ENCODE results near the gene KRTAP3-1. TPM values are rescaled to one million over a fixed set of nuclear protein-coding genes. Genes with fewer than 3 reads are reported as not detected.
"Not testable (repeated sequence)": the region's sequence is repeated elsewhere in the genome, so short reads cannot be mapped to it uniquely, and the experiment has no call there.

The KRTAP3-1 gene
- total RNA-seq, 1 donor from 2014 or later, result not detected

GRCh38 chr17:41013606-41014005 lies 4.7 kb upstream of the KRTAP3-1 start:
- no peak for DNase-seq

- DNase-seq, result no peak
Measured at GRCh38 chr17:41013181-41013580, 4.3 kb upstream of the KRTAP3-1 start.

- DNase-seq, result no peak
Measured at GRCh38 chr17:41012326-41013120, 3.6 kb upstream of the KRTAP3-1 start.

- DNase-seq, result no peak
Measured at GRCh38 chr17:41010441-41010840, 1.5 kb upstream of the KRTAP3-1 start.

GRCh38 chr17:41009936-41010335 lies 1.0 kb upstream of the KRTAP3-1 start:
- no peak for DNase-seq

- DNase-seq, result no peak
Measured at GRCh38 chr17:41009301-41009760, 403 bp upstream of the KRTAP3-1 start.

GRCh38 chr17:41004397-41004796 lies 4.5 kb downstream of the KRTAP3-1 start:
- DNase-seq, result no peak

- no peak for DNase-seq
Measured at GRCh38 chr17:41003926-41004325, 5.0 kb downstream of the KRTAP3-1 start.

- DNase-seq, result no peak
Measured at GRCh38 chr17:41002814-41003213, 6.1 kb downstream of the KRTAP3-1 start.

- no peak for DNase-seq
Measured at GRCh38 chr17:41001795-41002194, 7.1 kb downstream of the KRTAP3-1 start.

- DNase-seq, result not testable (repeated sequence)
Measured at GRCh38 chr17:40999563-40999962, 9.4 kb downstream of the KRTAP3-1 start, which contains the start of gene KRTAP3-2. KRTAP3-2 (minus strand) TSS chr17:40999906; CDS start chr17:40999853, 53 bp downstream.

GRCh38 chr17:40997361-40997760 lies 11.6 kb downstream of the KRTAP3-1 start:
- no peak for DNase-seq

GRCh38 chr17:40996829-40997228 lies 12.1 kb downstream of the KRTAP3-1 start:
- no peak for DNase-seq

- no peak for DNase-seq
Measured at GRCh38 chr17:40995116-40995515, 13.8 kb downstream of the KRTAP3-1 start.

GRCh38 chr17:40993839-40994238 lies 15.1 kb downstream of the KRTAP3-1 start, which contains the start of gene KRTAP3-3:
KRTAP3-3 (minus strand) TSS chr17:40994164; CDS start chr17:40994097, 67 bp downstream.
- no peak for DNase-seq

- DNase-seq, result no peak
Measured at GRCh38 chr17:40993084-40993483, 15.8 kb downstream of the KRTAP3-1 start.

GRCh38 chr17:40992666-40993065 lies 16.3 kb downstream of the KRTAP3-1 start:
- no peak for DNase-seq

- DNase-seq, result no peak
Measured at GRCh38 chr17:40986920-40987319, 22.0 kb downstream of the KRTAP3-1 start.

GRCh38 chr17:40984226-40984625 lies 24.7 kb downstream of the KRTAP3-1 start, which contains the start of gene KRT40:
KRT40 (minus strand) TSS chr17:40984326; CDS start chr17:40984273, 53 bp downstream.
- DNase-seq, result no peak

- no peak for DNase-seq
Measured at GRCh38 chr17:40981115-40981514, 27.8 kb downstream of the KRTAP3-1 start.

- no peak for DNase-seq
Measured at GRCh38 chr17:40980596-40980995, 28.3 kb downstream of the KRTAP3-1 start.

- DNase-seq, result no peak
Measured at GRCh38 chr17:40980117-40980516, 28.8 kb downstream of the KRTAP3-1 start.

- DNase-seq, result no peak
Measured at GRCh38 chr17:40978575-40979151, 30.3 kb downstream of the KRTAP3-1 start.

- DNase-seq, result no peak
Measured at GRCh38 chr17:40975516-40975915, 33.4 kb downstream of the KRTAP3-1 start.
